ENCODE measurements around the gene SCAF8.

Gene SCAF8

DNA sequence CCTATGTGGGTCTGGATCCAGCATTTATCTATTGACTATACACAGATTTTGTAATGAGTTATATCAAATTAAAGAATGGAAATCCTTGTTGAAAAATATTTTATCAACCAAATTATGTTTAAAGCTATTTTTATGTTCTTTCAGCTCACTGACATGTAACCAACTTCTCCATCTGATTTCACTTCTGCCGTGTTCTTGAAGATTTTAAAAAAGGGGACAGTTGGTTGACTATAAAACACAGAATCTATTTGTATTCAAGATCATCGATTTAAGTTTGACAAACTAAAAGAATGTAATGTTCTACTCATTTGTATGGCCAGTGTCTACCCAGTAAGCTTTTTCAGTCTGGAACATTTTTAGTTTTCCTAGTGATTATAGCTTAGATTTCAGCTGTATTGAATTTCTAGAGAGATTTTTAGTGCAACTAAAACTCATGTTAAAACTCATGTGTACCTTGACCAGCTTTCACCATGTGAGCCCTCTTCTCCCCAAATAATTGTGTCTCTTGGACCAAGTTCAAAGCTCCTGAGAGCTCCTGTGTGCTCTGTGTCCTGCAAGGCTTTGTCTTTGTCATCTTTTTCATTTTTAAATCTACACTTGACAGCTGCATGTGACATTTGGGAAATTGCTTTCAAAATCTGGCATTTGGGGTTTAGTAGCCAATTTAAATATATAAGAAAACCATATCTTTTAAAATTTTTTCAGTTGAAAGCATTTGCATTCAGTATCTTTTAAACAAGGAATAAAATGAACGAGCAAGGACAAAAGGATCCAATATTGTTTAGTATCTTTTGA, 143.5 kb downstream of the SCAF8 start:
- no peak overlapping the region for H3K4me3 ChIP-seq (ENCODE audit: low read depth, low read length)
- TF ChIP-seq, protein P1, sequence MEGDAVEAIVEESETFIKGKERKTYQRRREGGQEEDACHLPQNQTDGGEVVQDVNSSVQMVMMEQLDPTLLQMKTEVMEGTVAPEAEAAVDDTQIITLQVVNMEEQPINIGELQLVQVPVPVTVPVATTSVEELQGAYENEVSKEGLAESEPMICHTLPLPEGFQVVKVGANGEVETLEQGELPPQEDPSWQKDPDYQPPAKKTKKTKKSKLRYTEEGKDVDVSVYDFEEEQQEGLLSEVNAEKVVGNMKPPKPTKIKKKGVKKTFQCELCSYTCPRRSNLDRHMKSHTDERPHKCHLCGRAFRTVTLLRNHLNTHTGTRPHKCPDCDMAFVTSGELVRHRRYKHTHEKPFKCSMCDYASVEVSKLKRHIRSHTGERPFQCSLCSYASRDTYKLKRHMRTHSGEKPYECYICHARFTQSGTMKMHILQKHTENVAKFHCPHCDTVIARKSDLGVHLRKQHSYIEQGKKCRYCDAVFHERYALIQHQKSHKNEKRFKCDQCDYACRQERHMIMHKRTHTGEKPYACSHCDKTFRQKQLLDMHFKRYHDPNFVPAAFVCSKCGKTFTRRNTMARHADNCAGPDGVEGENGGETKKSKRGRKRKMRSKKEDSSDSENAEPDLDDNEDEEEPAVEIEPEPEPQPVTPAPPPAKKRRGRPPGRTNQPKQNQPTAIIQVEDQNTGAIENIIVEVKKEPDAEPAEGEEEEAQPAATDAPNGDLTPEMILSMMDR (conservative IDR thresholded peaks at IDR 0.05; ENCODE audit: low read depth, low read length): no peak
- no peak for DNase-seq (ENCODE audit: low read depth)

DNA sequence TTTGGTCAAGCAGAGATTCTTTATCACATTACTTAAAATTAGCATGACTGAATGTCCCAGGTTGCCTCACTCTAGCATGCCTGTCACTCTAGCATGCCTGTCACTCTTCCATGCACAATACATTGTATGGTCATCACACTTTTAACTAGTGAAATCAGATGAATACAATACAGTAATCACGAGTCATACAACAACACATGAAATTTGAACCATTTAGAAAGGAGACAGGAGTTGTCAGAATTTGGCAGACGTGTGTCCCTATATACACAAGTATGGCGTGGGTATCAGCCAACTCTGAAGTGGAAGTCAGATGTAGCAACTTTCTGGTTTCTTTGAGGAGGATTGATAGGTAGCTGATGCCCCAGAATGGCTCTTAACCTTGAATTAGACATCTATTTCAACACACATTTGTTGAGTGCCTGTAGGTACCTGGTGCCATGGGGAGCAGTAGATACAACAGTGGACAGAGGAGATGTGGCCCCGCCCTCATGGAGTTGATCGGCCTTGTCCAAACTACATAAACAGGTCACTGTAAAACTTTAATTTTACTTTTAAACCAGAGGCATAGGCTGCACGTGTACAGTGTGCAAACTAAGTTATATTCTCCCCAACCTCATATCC, 145.8 kb downstream of the SCAF8 start:
- no peak for DNase-seq (ENCODE audit: low read depth)
- TF ChIP-seq, protein P1 (conservative IDR thresholded peaks at IDR 0.05; ENCODE audit: low read depth, low read length): no peak
- H3K4me3 ChIP-seq (ENCODE audit: low read depth, low read length): no peak overlapping the region

DNA sequence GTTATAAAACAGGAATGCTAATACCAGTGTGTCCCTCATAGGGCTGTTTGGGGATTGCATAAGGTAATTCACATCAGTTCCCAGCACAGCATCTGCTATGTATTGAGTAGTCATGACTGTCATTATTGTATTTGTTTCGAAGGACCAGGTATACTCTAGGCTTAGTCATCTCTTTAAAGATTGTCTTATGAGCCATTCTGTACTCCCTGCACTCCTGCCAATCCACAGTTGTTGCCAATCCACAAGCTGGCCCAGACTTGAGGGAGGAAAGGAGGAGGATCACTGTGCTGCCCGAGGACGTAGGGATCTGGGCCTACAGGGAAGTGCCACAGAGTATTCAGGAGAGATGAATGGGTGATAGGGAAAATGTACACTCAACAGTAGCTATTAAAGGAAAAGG, 148.9 kb downstream of the SCAF8 start:
- TF ChIP-seq, protein P1 (conservative IDR thresholded peaks at IDR 0.05; ENCODE audit: low read depth, low read length): no peak
- no peak overlapping the region for H3K4me3 ChIP-seq (ENCODE audit: low read depth, low read length)
- DNase-seq (ENCODE audit: low read depth): no peak
